ENCODE data around the gene STK38L.

Gene STK38L

GRCh38 chr12:27359578-27360340 lies 115.7 kb downstream of the STK38L start:
- no peak for DNase-seq

GRCh38 chr12:27361372-27361771 lies 117.3 kb downstream of the STK38L start:
- DNase-seq: no peak

GRCh38 chr12:27366621-27367020 lies 122.5 kb downstream of the STK38L start:
- DNase-seq: no peak

- no peak for DNase-seq
Observed at GRCh38 chr12:27367078-27367477, 123.0 kb downstream of the STK38L start.
